Measurements from ENCODE around the gene CACNA1C.

CACNA1C gene

DNA sequence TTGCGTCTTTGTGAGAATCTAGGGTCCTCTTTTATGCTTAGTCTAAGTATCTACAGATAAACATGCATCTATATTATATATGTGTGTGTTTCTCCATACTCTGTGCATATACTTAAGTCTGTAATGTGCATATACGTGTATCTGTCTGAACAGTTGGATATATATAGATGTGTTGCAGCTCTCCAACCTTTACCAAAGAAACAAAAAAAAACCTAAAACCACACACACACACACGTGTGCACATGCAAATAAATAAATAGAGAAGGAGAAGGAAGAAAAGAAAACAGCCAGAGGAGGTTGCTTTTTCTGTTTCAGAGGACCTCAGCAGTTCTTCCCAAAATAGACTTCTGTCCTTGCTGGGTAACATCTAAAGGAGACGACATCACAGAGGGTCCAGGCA is 244.9 kb downstream of the CACNA1C start:
- DNase-seq (ENCODE audit: low read depth in 3 of 3): no peak

DNA sequence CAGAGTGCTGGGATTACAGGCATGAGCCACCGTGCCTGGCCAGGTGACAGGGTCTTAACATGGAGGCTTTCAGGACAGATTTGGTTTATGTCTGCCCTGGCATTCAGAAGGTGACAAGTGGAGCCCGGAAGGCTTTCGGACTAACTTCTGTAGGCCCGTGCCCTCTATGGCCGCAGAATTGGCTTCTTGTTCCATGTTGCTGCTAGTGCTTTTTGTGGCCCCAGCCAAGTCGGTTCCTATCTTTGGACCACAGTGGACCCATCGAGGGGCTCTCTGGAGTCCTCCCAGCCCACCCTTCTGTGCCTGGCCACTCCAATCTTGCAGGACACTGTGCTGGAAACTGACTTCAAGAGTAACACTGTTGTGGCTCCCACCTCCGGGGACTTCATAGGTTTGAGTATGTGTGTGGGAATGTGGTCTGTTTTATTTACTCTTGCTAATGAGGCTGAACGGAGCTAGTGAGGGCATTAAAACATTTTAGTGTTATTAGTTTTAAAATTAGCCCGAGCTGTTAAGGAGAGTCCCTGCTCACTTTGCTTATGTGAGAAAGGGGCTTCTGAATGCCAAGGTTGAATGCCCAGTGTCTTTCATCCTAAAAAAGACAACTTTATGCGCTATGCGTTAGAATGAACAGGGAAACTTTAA is 245.9 kb downstream of the CACNA1C start:
- DNase-seq (ENCODE audit: low read depth in 3 of 3): no peak

GRCh38 chr12:2299206-2299605 is 246.4 kb downstream of the CACNA1C start:
- no peak for DNase-seq (ENCODE audit: low read depth in 3 of 3)

- no peak for DNase-seq (ENCODE audit: low read depth in 3 of 3)
Measured at GRCh38 chr12:2300168-2300567, 247.4 kb downstream of the CACNA1C start.

GRCh38 chr12:2300886-2301285 is 248.1 kb downstream of the CACNA1C start:
- no peak for DNase-seq (ENCODE audit: low read depth in 3 of 3)

- DNase-seq (ENCODE audit: low read depth in 3 of 3): no peak
Measured at GRCh38 chr12:2301531-2302461, 249.0 kb downstream of the CACNA1C start.

DNA sequence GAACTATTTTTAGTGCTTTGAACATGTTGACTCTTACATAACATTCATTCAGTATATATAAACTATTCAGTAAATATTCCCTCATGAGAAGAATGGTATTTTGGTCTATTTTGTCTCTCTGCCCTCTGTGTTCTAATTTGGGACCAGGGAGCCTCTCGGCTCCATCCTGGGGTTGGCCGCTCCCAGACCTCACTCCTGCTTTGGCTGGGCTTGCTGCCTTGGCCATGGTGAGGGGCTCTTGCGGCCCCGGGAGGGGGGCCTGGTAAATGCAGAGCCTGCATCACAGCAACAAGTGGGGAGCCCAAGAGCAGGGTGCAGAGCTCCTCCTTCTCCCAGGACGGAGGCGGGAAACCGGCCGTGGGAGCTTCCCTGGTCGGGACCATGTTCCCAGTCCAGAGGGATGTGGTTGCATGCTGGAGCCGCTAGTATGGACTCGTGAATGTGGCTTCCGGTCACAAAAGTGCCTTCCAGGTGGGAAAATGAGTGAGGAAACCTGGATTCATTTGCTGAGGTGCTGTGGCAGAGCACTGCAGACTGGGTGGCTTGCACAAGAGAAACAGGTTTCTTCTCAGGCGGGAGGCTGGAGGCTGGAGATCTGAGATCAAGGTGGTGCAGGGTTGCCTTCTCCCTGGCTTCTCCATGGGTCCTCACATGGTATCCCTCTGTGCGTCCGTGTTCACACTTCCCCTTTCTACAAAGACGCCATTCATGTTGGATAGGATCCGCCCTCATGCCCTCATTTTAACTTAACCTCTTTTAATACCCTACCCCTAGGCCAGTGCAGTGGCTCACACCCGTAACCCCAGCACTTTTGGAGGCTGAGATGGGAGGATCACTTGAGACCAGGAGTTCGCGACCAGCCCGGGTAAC is 250.2 kb downstream of the CACNA1C start:
- DNase-seq (ENCODE audit: low read depth in 3 of 3): no peak

- DNase-seq (ENCODE audit: low read depth in 3 of 3): no peak
Measured at GRCh38 chr12:2304223-2304622, 251.4 kb downstream of the CACNA1C start.

DNA sequence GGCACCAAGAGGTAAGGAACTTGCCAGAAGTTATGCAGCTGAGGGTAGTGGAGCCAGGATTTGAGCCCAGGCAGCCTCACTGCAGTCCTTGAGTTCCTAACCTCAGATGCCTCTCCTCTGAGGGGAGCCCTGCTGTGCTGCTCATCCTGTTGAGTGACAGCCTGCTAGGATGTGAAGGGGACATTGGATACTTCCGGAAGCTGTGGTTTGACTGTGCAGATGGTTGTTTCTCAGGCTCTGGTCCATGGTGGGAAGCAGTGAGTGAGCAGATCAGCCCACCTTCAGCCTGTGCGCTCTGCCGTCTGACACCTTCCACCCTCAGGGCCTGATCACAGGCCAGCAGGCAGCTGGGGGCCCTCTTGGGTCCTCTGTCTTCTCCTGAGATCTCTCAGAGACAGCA is 253.2 kb downstream of the CACNA1C start:
- no peak for DNase-seq (ENCODE audit: low read depth in 3 of 3)

- no peak for DNase-seq (ENCODE audit: low read depth in 3 of 3)
Measured at GRCh38 chr12:2306735-2307134, 253.9 kb downstream of the CACNA1C start.

- DNase-seq (ENCODE audit: low read depth in 3 of 3): no peak
Measured at GRCh38 chr12:2307550-2307949, 254.8 kb downstream of the CACNA1C start.

DNA sequence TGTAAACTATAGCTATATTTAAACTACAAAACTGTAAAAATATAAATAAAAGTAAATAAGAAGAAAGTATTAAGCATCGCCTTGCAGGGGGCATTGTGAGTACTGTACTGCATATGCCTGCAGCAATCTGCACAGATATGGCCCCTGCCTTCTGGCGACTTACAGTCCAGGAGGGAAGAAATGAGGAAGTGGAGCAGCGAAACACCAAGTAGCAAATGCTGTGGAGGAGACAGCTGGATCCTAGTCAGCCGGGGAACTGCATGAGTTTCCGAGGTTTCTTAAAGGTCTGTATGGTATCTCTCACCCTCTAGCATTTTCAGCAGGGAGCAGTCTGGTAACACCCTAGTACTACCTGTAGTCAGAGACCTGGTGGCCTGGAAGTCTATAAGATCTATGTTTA is 256.9 kb downstream of the CACNA1C start:
- no peak for DNase-seq (ENCODE audit: low read depth in 3 of 3)

DNA sequence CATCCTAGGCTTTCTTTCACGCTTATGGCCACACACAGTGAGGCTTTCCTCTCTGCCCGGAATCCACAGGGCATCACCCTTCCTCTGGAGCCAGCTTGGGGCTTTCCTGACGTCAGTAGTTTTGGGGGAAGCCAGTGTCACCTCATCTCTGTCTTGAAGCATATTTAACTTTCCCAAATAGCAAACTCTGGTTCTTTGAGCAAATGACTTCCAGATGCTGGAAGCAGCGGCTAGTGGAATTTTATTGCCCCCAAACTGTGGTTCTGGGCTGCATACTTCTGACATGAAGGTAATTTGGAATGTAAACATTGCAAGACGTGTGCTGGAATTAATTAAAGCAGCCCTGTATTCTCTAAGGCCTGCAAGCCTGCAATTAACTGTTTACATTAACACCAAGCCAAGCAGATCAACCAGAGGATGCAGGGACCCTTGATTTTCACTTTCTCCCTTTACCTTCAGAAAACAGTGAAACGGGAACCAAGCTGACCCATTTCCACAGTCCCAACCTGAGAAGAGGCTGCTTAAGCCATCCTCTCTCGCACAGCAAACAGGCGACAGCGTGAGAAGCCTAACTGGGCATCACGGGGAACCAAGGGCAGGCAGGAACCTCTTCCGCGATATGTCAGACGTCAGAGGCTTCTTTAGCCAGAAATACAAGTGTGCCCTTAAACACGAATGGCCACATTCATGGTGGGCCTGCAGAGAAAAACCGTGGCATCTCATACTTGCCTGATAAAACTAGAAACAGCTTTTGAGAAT is 258.4 kb downstream of the CACNA1C start:
- DNase-seq (ENCODE audit: low read depth in 3 of 3): no peak

DNA sequence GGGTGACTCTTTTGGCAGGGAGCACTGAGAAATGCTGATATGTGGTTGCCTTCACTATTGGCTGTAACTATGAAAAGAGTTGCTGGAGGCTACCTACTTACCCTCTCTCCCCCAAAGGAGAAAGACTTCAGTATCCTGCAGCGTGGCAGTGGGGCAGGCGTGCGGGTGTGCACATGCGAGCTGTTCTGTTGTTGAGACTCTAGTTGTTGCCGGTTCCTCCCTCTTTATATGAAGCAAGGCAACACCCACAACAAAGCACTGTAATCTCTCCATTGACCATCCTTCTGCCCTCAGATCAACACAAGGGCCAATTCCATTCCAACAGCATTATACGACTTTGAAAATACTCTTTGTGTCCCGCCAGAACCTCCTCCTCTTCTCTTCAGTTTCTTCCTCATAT is 259.4 kb downstream of the CACNA1C start:
- no peak for DNase-seq (ENCODE audit: low read depth in 3 of 3)

DNA sequence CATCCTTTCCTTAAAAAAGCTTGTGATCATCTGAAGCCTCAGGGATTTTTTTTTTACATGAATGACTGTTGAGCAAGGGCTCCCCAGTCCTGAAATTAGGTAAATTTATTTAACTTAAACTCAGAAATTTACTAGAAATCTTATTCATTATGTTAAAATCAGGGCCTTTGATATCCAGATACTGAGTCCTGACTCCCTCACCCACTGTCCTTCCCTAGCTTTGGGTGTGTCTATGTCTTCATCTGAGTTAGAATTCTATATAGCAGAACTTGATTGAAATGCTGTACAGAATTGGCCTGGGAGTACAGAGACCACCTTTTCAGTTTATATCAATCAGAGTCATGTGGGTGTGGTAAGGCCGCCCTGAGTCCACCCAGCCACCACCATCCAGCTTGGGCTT is 260.0 kb downstream of the CACNA1C start:
- DNase-seq (ENCODE audit: low read depth in 3 of 3): no peak

DNA sequence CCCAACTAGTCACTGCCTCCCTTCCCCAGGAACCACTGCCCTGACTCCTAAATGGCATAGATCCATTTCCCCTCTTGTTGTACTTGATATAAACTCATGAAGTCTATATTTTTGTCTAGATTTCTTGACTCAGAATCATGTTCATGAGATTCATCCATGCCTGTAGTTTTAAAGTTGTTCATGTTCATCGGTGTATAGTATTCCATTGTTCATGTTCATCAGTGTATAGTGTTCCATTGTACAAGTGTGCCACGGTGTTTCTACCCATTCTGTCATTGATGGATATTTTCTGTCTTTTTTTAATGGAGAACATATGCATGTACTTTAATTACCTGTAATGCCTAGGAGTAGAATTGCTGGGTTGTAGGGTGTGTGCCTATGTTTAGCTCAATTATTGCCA is 261.7 kb downstream of the CACNA1C start:
- no peak for DNase-seq (ENCODE audit: low read depth in 3 of 3)

DNA sequence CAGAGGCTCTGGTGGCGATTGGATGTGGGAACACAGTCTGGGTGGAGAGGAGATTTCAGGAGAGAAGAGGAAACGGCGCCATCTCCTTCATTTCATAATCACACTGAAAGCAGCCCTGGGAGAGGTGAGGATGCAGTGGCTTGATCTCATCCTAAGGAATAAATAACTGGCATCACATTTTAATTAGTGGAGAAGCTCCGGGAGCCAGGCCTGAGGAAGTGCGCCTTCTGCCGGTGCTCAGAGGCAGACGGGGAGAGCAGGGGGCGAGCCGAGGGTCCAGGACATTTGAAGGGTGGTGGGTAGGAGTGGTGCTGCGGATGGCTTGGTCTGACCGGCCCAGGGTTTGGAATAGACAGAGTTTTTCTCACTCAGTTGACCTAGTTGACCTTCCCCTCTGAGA is 265.0 kb downstream of the CACNA1C start:
- DNase-seq (ENCODE audit: low read depth in 3 of 3): no peak

DNA sequence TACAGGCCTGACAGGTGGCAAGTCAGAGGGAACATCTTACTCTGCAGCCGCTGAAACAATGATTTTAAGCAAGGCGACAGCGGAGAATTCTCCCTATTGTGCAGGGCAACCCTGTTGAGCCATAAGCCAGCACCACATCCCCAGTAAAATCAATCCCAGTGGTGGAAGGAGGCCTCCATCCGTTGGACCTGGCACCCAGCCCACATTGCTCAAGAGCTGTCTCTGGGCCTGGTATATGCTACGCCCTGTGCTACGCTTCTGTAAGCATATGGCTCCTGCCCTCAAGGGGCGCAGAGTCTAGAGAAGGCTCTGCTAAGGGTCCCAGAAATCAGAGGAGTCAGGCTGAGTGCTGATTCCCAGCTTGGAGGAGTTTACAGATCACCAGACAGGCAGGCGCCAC is 265.5 kb downstream of the CACNA1C start:
- DNase-seq (ENCODE audit: low read depth in 3 of 3): no peak

GRCh38 chr12:2319136-2319535 is 266.3 kb downstream of the CACNA1C start:
- no peak for DNase-seq (ENCODE audit: low read depth in 3 of 3)

DNA sequence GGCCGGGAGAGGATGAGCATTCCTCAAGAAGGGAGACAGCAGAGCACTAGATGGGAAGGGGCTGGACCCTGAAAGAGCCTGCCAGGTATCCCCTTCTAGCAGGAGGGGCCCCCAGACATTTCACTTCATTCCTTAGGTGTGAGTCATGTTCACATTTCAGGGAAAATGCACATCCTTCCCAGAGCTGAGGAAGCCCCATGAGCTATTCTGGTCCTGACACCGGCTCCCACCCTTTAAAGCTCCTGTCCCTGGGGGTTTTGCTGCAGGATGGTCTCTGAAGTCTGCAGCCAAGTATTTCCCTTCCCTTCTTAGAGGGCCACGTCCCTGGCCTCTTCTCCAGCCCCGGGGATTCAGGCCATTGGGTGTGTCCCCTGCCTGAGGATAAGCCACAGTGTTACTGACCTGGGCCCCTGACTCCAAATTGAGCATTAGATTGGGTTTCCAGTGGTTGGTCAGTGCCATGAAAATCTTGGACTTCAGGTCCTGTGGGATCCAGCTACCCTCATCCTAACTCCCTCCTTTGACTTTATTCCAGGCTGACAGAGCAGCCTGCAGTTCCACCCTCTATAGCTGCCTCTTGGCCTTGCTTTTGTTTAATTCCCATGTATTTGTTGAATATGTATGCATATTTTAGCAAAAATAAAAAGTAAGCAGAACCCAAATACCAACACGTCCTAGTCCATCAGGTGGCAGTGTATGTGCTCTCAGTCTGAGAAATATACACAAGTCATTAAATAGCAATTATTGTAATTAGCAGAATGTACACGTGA is 267.1 kb downstream of the CACNA1C start:
- DNase-seq (ENCODE audit: low read depth in 3 of 3): no peak

DNA sequence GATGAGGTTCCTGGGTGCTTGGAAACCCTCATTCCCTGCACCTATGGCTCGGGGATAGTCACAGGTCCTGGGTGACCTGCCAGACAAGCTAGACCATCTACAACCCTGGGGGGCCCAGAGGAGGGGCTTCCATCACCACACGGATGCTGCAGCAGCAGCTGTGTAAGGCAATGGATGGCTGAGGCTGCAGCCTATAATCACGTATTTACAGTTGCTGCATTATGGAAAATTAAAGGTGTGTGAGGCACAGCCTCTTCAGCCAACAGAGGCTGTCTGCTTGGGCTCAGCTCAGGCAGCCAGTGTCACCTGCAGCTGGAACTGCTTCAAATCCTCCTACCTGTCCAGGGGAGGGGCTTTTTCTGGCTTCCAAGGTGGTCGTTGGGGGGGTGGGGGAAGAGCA is 268.1 kb downstream of the CACNA1C start:
- DNase-seq (ENCODE audit: low read depth in 3 of 3): no peak
